ENCODE data around the gene GOLGA8T. TPM values are rescaled to one million over a fixed set of nuclear protein-coding genes. Genes with fewer than 3 reads are reported as not detected.
"Not testable (repeated sequence)": the region's sequence is repeated elsewhere in the genome, so short reads cannot be mapped to it uniquely, and the experiment has no call there.

The GOLGA8T gene
- total RNA-seq, 1 donor from 2014 or later, result 0.79 TPM

DNA sequence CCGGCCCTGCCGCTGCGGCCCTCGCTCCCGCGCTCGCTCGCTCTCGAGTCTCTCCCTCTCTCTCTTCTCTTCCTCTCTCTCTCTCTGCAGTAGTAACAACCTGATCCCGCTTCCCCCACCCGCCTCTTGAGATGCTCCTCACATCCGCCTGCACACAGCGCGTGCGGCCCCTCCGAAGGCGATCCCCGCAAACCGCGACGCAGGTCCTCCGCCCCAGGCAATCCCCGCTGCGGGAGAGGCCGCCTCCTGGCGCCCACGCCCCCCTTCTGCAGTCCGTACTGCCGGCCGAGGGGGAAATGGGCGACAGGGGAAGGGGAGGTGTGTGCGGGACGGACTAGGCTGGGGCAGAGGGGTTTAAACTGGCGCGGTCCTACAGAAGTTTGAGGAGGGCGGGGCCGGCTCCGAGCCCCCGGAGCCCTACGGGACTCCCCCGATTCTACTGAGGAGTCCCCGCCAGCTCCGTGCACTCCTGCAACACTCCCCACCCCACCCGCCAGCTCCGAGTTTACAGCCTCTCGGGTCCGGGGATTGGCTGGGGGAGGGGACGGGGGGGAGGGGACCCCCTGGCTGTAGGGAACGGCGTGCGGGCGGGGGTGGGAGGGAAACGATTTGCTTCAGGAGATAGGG lies 57.4 kb downstream of the GOLGA8T start:
- not testable (repeated sequence) for DNase-seq

DNA sequence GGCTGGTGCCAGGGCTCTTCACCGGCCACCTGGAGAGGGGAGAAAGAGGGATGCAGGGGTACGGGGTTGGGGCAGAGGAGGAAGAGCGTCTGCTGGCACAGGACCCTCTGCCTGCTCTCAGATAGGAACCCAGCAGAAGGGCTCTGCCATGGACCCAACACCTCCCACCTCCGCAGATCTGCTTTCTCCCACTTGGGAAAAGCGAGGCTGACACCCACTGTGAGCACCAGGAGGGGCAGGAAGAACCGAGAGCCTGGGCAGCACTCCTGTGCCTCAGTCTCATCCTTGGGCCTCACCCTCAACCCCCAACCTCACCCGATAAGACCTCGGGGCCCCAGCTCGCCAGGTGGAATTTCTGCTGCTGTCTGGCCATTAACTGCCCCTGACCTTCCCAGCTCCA lies 58.0 kb downstream of the GOLGA8T start:
- DNase-seq, result not testable (repeated sequence)

Small RNA genes lying within 50 kb of the gene (small RNA-seq; reads per million reads assigned to genes)
- gene AC120045.2 (ENCODE audit: low replicate concordance), result not detected
- gene RF00096 (ENCODE audit: low replicate concordance), result not detected
- gene RN7SL469P (ENCODE audit: low replicate concordance), result not detected
- gene RN7SL673P (ENCODE audit: low replicate concordance), result not detected

Other genes starting within 250 kb of the GOLGA8T start
- 0.30 TPM for gene GOLGA8J, start 52.1 kb upstream of the GOLGA8T start, total RNA-seq

All from skin of body (tissue), 3 donors.